ENCODE measurements around the gene TMEM271.

Gene TMEM271

GRCh38 chr4:576245-576821, at the start of gene TMEM271:
Gene TMEM271, minus strand, starts transcription at chr4:576295. Its CDS starts 233 bp downstream, at chr4:576062.
- DNase-seq = no peak

- no peak for DNase-seq
Measured at GRCh38 chr4:625631-626161, 49.6 kb upstream of the TMEM271 start.

- no peak for DNase-seq
Measured at GRCh38 chr4:624705-625590, 48.9 kb upstream of the TMEM271 start, which contains the start of gene PDE6B. Gene PDE6B, plus strand, starts transcription at chr4:625573. Its CDS starts 54 bp downstream, at chr4:625627.

- DNase-seq = no peak
Measured at GRCh38 chr4:623914-624566, 47.9 kb upstream of the TMEM271 start.

- DNase-seq = no peak
Measured at GRCh38 chr4:622996-623913, 47.2 kb upstream of the TMEM271 start.

- no peak for DNase-seq
Measured at GRCh38 chr4:622071-622995, 46.2 kb upstream of the TMEM271 start.

GRCh38 chr4:621296-622070, 45.4 kb upstream of the TMEM271 start:
- no peak for DNase-seq

GRCh38 chr4:620851-621261, 44.8 kb upstream of the TMEM271 start:
- DNase-seq = no peak

- no peak for DNase-seq
Measured at GRCh38 chr4:620201-620600, 44.1 kb upstream of the TMEM271 start.

GRCh38 chr4:617644-618641, 41.8 kb upstream of the TMEM271 start:
- no peak for DNase-seq

GRCh38 chr4:616911-617643, 41.0 kb upstream of the TMEM271 start:
- DNase-seq = no peak

- no peak for DNase-seq
Measured at GRCh38 chr4:616091-616490, 40.0 kb upstream of the TMEM271 start.

- no peak for DNase-seq
Measured at GRCh38 chr4:613126-613525, 37.0 kb upstream of the TMEM271 start.

GRCh38 chr4:612749-613125, 36.6 kb upstream of the TMEM271 start:
- DNase-seq = no peak

GRCh38 chr4:612052-612748, 36.1 kb upstream of the TMEM271 start:
- DNase-seq = no peak

GRCh38 chr4:610411-611261, 34.5 kb upstream of the TMEM271 start:
- DNase-seq = no peak
